Neural progenitor cell (in vitro differentiated cells): Measurements from ENCODE around the gene TGIF2. TPM values are rescaled to one million over a fixed set of nuclear protein-coding genes. Genes with fewer than 3 reads are reported as not detected.

Experiments
- DNase-seq: peaks from one replicate; pipeline ENCODE4 v3.0.0-alpha.2; 2016; ENCODE audit warnings: low spot score
- H2AFZ ChIP-seq: fragments of 200-600 bp; sonication (generic); replicated peaks from 2 replicates; pipeline ENCODE4 v1.6.1; 2016; ENCODE audit warnings: antibody characterized with exemption
- H3F3A ChIP-seq: fragments of 200-600 bp; sonication (generic); 2 replicates; pipeline ENCODE4 v1.6.1; 2016; ENCODE audit warnings: antibody characterized with exemption, low read depth
- H3K27ac ChIP-seq: fragments of 200-600 bp; sonication (generic); 2 replicates; pipeline ENCODE4 v1.5.1; 2016; ENCODE audit warnings: mild to moderate bottlenecking
- H3K27me3 ChIP-seq: fragments of 200-600 bp; sonication (generic); 2 replicates; pipeline ENCODE4 v1.6.1; 2016; ENCODE audit warnings: mild to moderate bottlenecking, moderate library complexity
- H3K36me3 ChIP-seq: fragments of 200-600 bp; sonication (generic); 2 replicates; pipeline ENCODE4 v1.5.1; 2016
- H3K4me1 ChIP-seq: fragments of 200-600 bp; sonication (generic); 2 replicates; pipeline ENCODE4 v1.6.1; 2016; ENCODE audit warnings: mixed run types
- H3K4me2 ChIP-seq: fragments of 200-600 bp; sonication (generic); 2 replicates; pipeline ENCODE4 v1.6.1; 2016
- H3K4me3 ChIP-seq: fragments of 200-600 bp; sonication (generic); 2 replicates; pipeline ENCODE4 v1.5.1; 2016
- H3K79me2 ChIP-seq: fragments of 200-600 bp; sonication (generic); 2 replicates; pipeline ENCODE4 v1.6.1; 2016; ENCODE audit warnings: low read depth
- H3K9ac ChIP-seq: fragments of 200-600 bp; sonication (generic); 2 replicates; pipeline ENCODE4 v1.6.1; 2016
- H3K9me3 ChIP-seq: fragments of 200-600 bp; sonication (generic); 2 replicates; pipeline ENCODE4 v1.5.1; 2016; ENCODE audit warnings: low read depth
- H4K20me1 ChIP-seq: fragments of 200-600 bp; sonication (generic); 2 replicates; pipeline ENCODE4 v1.6.1; 2016; ENCODE audit warnings: low read depth
- H3K27ac Mint-ChIP-seq: 3 replicates; pipeline ENCODE4 v1.8.0; 2021; ENCODE audit warnings: mixed read lengths
- H3K27me3 Mint-ChIP-seq: 2 replicates; pipeline ENCODE4 v1.8.0; 2022; ENCODE audit warnings: low read depth, mild to moderate bottlenecking, inconsistent platforms, moderate library complexity, mixed read lengths; ENCODE audit not compliant: insufficient read depth
- H3K36me3 Mint-ChIP-seq: 3 replicates; pipeline ENCODE4 v1.8.0; 2021; ENCODE audit warnings: mixed read lengths
- H3K4me1 Mint-ChIP-seq: 3 replicates; pipeline ENCODE4 v1.8.0; 2021; ENCODE audit warnings: mixed read lengths
- H3K4me3 Mint-ChIP-seq: 3 replicates; pipeline ENCODE4 v1.8.0; 2021; ENCODE audit warnings: mild to moderate bottlenecking, moderate library complexity, mixed read lengths
- H3K9me3 Mint-ChIP-seq: 3 replicates; pipeline ENCODE4 v1.8.0; 2020; ENCODE audit warnings: mixed read lengths
- CTCF ChIP-seq: fragments of 200-600 bp; sonication (generic); IDR thresholded peaks from 2 replicates; pipeline ENCODE4 v1.5.1; 2017; ENCODE audit warnings: antibody characterized with exemption, mild to moderate bottlenecking
- EZH2 ChIP-seq: fragments of 200-600 bp; sonication (generic); IDR thresholded peaks from 2 replicates; pipeline ENCODE4 v1.6.1; 2017; ENCODE audit warnings: antibody characterized with exemption, mild to moderate bottlenecking, moderate library complexity
- EZH2phosphoT487 ChIP-seq: fragments of 200-600 bp; sonication (generic); IDR thresholded peaks from 2 replicates; pipeline ENCODE4 v1.6.1; 2017; ENCODE audit warnings: antibody characterized with exemption
- total RNA-seq: library from RNA; depleted of rRNA; stranded (reverse); fragments of >200 nt; gene quantifications from 2 replicates; pipeline ENCODE4 v1.2.3, GENCODE V29; 2015; ENCODE audit warnings: low replicate concordance

Gene TGIF2
- total RNA-seq, 1 donor from 2014 or later, result 67.1 TPM

- no peak for DNase-seq
- H3K79me2 ChIP-seq, result no peaks in the 10 kb centered on the region
- no peak overlapping the region for H3K27ac ChIP-seq
- peaks cover 13% of the 10 kb centered on the region for H4K20me1 ChIP-seq
- TF ChIP-seq CTCF, result no peak
- H3K4me2 ChIP-seq, result no peak overlapping the region
- H3K36me3 ChIP-seq, result peaks cover 6% of the 10 kb centered on the region
- H3K9me3 ChIP-seq, result no peaks in the 10 kb centered on the region
- Mint-ChIP-seq H3K4me3 (no peak overlapping the region), H3K9me3 (no peaks in the 10 kb centered on the region), H3K27ac (no peak overlapping the region), H3K4me1 (peaks cover 2% of the 10 kb centered on the region), H3K27me3 (peaks cover 5% of the 10 kb centered on the region), H3K36me3 (peaks cover 20% of the 10 kb centered on the region)
- no peak overlapping the region for H2AFZ ChIP-seq
- no peaks in the 10 kb centered on the region for H3F3A ChIP-seq
- H3K4me1 ChIP-seq, result no peaks in the 10 kb centered on the region
- H3K9ac ChIP-seq, result no peak overlapping the region
- no peaks in the 10 kb centered on the region for H3K27me3 ChIP-seq
- H3K4me3 ChIP-seq, result no peak overlapping the region
Observed at GRCh38 chr20:36527331-36528125, 45.9 kb upstream of the TGIF2 start.

- Mint-ChIP-seq H3K27ac (no peak overlapping the region), H3K36me3 (peaks cover 19% of the 10 kb centered on the region), H3K27me3 (peaks cover 5% of the 10 kb centered on the region), H3K9me3 (no peaks in the 10 kb centered on the region), H3K4me1 (peaks cover 2% of the 10 kb centered on the region), H3K4me3 (no peak overlapping the region)
- DNase-seq, result no peak
- TF ChIP-seq EZH2 (no peak), CTCF (no peak), EZH2phosphoT487 (no peak)
- Histone ChIP-seq H3K9me3 (no peaks in the 10 kb centered on the region), H3K27ac (no peak overlapping the region), H3K9ac (no peak overlapping the region), H2AFZ (no peak overlapping the region), H3K36me3 (peaks cover 6% of the 10 kb centered on the region), H3K27me3 (no peaks in the 10 kb centered on the region), H3K4me2 (no peak overlapping the region), H4K20me1 (peaks cover 13% of the 10 kb centered on the region), H3K4me1 (no peaks in the 10 kb centered on the region), H3K4me3 (no peak overlapping the region), H3K79me2 (no peaks in the 10 kb centered on the region), H3F3A (no peaks in the 10 kb centered on the region)
Observed at GRCh38 chr20:36528176-36528874, 45.1 kb upstream of the TGIF2 start.

- H2AFZ ChIP-seq, result no peak overlapping the region
- H3K27ac ChIP-seq, result no peak overlapping the region
- DNase-seq, result no peak
- H3K36me3 ChIP-seq, result peaks cover 3% of the 10 kb centered on the region
- H3K4me1 Mint-ChIP-seq, result peaks cover 2% of the 10 kb centered on the region
- H3K9me3 ChIP-seq, result no peaks in the 10 kb centered on the region
- TF ChIP-seq EZH2 (no peak), CTCF (no peak), EZH2phosphoT487 (no peak)
- peaks cover 5% of the 10 kb centered on the region for H3K27me3 Mint-ChIP-seq
- no peak overlapping the region for H3K4me3 ChIP-seq
- H3K79me2 ChIP-seq, result no peaks in the 10 kb centered on the region
- no peaks in the 10 kb centered on the region for H3F3A ChIP-seq
- no peaks in the 10 kb centered on the region for H3K9me3 Mint-ChIP-seq
- H3K4me3 Mint-ChIP-seq, result no peak overlapping the region
- no peak overlapping the region for H3K4me2 ChIP-seq
- H3K4me1 ChIP-seq, result no peaks in the 10 kb centered on the region
- H3K9ac ChIP-seq, result no peak overlapping the region
- H3K36me3 Mint-ChIP-seq, result peaks cover 16% of the 10 kb centered on the region
- H3K27me3 ChIP-seq, result no peaks in the 10 kb centered on the region
- no peak overlapping the region for H3K27ac Mint-ChIP-seq
- H4K20me1 ChIP-seq, result peaks cover 10% of the 10 kb centered on the region
Observed at GRCh38 chr20:36528875-36529417, 44.5 kb upstream of the TGIF2 start.
